GM20431 (cell line): Measurements from ENCODE around the gene FOSL1.
"Not testable (repeated sequence)": the region's sequence is repeated elsewhere in the genome, so short reads cannot be mapped to it uniquely, and the experiment has no call there.

Experiments used
- in situ Hi-C: fragments of 300-500 bp; cut with MseI, MboI; formaldehyde crosslinking; loops from one replicate; pipeline ENCODE4 v1.15.0; 2020; ENCODE audit warnings: low sequenced_read_pairs; ENCODE audit not compliant: unreplicated experiment

The FOSL1 gene

DNA sequence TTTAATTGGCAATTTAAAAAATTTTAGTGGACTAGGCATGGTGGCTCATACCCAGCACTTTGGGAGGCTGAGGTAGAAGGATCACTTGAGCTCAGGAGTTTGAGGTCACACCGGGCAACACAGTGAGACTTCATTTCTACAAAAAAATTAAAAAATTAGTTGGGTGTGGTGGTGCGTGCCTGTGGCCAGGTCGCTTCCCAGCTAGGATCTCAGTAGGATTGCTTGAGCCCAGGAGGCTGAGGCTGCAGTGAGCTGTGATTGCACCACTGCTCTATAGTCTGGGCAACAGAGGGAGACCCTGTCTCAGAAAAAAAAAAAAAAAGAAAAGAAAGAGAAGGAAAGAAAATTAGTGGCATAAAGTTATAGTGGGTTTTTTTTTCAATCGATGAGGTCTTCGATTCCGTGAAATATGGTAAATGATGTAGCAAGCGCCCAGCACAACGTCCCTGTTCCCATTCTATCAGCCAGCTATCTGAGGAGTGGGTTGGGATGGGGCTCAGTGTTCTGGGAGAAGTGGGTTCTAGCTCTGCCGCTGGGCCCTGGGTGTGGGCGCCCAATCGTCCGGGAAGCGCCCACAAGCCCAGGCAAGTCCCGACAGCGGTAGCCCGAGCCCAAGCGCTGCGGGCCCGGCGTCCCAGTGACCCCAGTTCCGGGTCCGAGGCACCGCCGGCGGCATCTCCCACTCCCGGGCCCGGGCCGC lies 1.4 kb downstream of the FOSL1 start:
- in situ Hi-C loops, result no loop called here

DNA sequence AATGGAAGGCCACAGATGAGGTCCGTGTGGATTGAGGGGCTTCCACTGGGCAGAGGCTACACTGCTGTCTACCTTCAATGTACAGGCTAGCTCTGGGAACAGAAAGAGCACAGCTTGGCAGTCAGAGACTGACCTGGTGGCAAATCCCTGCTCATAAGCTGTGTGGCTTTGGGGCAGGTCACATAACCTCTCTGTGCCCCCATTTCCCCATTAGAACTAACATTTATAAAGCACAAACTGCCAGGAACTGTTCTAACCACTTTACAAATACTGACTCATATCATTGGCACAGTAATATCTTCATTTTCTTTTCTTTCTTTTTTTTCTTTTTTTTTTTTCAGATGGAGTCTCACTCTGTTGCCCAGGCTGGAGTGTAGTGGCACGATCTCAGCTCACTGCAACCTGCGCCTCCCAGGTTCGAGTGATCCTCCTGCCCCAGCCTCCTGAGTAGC lies 3.1 kb downstream of the FOSL1 start:
- in situ Hi-C loops, result no loop called here

DNA sequence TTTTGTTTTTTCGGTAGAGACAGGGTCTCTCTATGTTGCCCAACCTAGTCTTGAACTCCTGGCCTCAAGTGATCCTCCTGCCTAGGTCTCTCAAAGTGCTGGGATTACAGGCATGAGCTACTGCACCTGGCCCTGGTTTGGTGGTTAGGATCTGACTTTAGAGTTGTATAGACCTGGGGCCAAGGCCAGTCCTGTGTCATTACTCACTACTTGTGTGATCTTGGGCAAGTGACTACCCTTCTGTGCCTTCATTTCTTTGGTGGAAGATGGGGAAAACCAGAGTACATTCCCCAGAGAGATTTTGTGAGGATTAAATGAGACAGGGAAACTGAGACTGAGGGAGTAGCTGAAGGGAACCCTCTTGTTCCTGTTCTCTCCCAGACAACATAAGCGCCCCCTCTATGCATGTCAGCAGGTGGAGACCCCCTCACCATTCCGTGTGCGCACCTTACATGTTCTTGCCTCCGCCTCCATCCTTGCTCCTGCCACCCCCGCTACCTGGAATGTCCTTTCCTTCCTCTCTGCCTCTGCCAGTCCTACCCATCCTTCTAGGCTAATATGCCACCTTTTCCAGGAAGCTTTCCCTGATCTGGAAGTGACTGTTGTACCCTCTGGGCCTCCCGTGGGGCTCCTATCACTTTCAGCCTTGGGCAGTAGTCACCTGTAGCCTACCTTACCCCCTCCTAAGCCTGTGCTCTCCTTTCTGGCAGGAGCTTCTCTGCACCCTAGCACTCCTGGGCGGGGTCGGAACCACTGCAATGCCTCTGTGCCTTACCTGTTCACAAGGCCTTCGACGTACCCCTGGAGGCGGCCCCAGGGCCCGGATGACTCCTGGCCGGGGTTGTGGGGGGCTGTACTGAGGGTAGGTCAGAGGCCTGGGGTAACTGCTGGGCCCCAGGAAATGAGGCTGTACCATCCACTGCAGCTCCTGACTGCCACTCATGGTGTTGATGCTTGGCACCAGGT lies 3.9 kb downstream of the FOSL1 start:
- in situ Hi-C loops, result no loop called here

DNA sequence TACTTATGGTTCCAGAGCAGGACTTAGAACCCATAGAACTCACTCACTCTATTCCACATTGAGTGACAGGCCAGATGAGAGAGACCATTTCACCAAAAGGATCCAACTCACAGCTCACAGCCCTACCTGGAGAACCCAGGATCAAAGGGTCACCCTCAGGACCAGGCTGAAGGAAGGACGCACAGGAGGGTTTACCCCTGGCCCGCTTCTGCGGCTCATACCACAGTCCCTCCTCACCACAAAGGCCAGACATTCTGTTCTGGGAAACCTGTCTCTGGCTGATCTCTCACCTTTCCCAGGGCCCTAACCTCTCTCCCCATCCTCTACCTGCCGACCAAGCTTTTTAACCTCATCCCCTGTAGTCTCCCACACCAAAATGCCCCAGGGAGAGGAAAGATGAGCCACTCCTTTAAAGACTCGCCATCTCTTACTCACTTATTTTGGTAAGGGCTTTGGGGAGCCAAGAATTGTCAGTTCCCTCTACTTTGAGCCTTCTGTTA lies 4.7 kb downstream of the FOSL1 start:
- in situ Hi-C loops, result no loop called here

DNA sequence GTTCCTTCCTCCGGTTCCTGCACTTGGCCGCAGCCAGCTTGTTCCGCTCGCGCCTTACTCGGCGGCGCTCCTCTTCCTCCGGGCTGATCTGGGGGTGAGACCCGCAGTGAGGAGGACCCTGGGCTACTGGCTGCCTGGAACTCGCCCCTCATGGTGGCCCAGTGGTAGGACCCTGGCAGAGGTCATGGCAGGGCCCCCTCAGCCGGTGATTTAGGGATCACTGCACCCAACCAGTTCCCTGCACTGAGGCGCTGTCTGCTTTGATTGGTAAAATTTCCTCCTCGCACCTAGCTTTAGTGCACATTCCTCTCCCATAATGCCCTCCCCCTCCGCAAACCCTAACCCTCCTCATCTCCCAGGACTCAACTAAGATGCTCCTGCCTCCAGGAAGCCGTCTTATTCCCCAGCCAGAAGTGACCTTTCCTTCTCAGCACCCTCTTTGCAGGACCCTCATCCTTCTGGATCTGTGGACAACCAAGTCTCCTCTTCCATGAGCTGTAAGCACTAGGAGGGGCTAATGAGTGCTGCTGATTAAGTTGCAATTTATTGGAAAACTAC lies 6.1 kb downstream of the FOSL1 start:
- in situ Hi-C loops, result no loop called here

DNA sequence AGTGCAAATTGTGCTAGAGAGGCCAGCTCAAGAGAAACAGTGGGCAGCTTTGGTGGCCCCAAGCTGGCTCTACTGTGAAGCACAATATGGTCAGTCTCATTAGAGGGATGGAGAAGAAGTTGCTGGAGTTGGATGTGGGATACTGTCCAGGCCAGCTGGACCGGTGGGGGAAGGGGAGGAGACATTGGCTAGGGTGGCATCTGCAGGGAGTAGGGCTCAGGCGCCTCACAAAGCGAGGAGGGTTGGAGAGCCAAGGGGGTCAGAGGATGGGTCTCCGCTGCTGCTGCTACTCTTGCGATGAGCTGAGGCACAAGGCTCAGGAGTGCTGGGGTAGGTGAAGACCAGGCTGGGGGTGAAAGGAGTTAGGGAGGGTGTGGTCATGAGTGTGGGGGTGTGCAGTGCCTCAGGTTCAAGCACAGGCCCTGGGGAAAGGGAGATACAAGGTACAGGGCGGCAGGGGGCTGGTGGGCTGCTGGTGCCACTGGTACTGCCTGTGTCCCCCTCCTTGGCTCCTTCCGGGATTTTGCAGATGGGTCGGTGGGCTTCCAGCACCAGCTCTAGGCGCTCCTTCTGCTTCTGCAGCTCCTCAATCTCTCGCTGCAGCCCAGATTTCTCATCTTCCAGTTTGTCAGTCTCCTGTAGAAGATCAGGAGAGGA lies 7.4 kb downstream of the FOSL1 start:
- in situ Hi-C loops, result no loop called here

DNA sequence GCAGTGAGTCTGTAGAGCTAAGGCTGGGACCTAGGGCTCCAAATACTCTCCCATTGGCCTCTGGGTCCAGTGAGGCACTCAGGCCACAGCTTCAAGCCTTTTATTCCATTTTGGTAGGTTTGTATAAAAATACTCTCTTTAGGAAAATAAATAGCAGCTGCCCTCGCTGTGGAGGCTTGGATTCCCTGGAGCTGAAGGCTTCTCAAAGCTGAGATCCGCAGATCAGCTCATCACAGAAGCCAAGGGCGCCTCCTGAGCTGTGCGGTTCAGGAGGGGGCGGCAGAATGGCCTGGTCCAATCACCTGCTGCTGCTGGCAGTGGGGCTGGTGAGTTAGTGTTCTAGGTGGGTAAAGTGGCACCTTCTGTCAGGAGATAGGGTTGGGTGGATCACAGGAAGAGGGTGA lies 8.0 kb downstream of the FOSL1 start:
- in situ Hi-C loops, result not testable (repeated sequence)

DNA sequence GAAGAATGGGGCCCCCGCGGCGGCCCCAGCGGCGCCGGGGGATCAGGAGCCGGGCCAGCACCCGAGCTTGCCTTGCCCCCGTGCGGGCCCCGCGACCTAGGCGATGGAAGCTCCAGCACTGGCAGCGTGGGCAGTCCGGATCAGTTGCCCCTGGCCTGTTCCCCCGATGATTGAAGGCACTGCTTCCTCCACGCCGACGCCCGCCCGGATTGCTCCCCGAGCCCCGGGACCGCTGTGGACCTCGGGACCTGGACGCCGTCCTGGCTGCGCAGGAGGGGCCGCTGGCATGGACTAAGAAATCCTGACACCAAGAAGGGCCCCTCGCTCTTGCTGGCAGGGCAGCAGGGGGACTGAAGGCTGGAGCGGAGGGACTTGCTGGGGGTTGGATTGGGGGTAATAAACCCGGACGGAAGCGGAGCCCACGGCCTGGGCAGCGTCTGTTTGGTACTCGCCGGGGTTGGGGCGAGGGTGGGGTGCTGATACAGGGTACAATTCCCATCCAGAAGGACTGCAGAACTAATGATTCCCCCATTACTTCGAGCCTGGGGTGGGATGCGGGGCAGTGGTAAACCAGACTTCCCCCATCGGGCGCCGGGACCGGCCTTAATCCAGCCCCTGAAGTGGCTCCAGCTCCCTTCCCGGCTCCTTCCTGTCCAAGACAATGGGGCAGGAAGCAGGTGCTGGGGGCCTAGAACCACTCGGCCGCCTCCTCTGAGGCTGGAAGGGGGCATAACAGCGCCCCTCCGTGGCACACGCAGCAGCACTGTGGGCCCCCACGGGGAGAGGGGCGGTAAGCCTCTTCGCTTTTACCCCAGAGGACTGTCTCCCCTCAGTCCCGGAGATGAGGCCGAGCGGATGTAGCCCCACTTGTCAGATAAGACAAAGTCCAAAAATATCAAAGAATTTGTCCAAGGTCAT lies 8.7 kb downstream of the FOSL1 start:
- in situ Hi-C loops, result no loop called here

DNA sequence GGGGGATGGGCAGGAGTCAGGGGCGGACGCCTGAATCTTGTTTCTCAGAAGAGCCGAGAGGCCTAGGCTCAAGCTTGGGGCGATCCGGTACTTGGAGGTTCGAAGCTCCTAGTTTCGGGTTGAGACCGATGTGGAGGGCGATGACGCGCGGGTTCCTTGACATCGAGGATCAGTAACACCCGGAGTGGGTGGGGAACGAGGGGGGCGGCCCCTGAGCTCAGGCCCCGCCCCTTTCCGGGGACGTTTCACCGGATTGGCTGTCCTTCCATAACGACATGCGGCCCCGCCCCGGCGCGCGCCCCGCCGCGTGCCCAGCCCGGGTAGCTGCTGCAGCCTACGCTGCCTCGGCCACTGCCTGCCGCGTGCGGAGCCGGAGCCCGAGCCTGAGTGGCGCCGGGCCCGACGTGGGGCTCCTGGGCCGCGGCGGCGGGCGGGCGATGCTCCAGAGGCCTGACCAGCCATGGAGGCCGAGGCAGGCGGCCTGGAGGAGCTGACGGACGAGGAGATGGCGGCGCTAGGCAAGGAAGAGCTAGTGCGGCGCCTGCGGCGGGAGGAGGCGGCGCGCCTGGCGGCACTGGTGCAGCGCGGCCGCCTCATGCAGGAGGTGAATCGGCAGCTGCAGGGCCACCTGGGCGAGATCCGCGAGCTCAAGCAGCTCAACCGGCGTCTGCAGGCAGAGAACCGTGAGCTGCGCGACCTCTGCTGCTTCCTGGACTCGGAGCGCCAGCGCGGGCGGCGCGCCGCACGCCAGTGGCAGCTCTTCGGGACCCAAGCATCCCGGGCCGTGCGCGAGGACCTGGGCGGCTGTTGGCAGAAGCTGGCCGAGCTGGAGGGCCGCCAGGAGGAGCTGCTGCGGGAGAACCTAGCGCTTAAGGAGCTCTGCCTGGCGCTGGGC lies 9.6 kb downstream of the FOSL1 start, which contains the start of gene CCDC85B:
Gene CCDC85B (plus strand): TSS at position 350 of the 895 bp plus-strand sequence. CDS start 111 bp downstream, at position 461.
- in situ Hi-C loops, result no loop called here

DNA sequence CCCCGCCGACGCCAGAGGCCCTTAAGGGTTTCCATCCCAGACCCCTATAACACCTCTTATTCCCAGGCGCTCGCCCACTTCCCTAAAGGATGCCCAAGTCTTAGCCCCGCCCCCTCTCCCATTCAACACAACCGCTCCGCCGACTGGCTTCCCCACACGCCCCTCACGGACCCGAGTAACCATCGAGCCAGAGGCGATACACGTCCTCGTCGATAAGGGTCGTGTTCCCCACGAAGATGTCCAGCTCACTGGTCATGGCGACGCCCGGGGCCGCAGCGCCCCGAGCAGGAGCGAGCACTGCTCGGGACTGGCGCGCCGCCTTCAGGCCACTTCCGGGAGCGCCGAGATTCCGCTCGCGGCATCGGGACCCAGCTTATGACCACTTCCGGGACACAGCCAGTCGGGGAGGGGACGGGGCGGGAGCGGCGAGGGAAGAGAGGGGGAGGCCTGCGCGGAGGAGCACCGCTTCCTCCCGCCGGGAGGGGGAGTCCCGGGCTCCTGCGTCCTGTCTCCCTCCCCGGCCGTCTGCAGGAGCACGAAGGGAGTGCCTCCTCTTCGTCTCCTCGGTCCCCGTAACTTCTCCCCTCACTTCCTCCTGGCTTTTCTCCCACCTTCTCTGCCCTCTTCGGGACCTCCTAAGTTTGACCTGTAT lies 11.9 kb downstream of the FOSL1 start, which contains the start of gene FIBP:
Gene FIBP (minus strand): TSS at position 309 of the 652 bp plus-strand sequence. CDS start 53 bp downstream, at position 256.
- in situ Hi-C loops, result no loop called here

DNA sequence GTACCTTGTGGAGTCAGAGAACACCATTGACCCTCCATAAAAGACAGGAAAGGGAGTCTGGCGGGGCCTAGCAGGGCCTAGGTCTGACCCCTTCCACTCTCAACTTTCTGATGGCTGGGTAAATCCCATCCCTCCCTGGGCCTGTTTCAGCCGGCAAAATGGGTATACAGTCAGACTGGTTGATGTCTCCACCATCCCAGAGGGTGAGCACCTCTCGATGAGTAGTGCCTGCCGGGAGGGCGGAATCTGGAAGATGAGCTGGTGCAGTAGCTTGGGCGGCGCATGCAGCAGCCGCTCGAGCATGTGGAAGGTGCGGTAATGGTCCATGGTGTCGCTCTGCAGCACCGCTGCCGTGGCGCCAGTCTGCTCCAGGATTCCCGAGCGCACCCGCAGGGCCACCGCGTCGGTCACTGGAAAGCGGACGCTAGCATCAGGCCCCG lies 12.4 kb downstream of the FOSL1 start:
- in situ Hi-C loops, result no loop called here

DNA sequence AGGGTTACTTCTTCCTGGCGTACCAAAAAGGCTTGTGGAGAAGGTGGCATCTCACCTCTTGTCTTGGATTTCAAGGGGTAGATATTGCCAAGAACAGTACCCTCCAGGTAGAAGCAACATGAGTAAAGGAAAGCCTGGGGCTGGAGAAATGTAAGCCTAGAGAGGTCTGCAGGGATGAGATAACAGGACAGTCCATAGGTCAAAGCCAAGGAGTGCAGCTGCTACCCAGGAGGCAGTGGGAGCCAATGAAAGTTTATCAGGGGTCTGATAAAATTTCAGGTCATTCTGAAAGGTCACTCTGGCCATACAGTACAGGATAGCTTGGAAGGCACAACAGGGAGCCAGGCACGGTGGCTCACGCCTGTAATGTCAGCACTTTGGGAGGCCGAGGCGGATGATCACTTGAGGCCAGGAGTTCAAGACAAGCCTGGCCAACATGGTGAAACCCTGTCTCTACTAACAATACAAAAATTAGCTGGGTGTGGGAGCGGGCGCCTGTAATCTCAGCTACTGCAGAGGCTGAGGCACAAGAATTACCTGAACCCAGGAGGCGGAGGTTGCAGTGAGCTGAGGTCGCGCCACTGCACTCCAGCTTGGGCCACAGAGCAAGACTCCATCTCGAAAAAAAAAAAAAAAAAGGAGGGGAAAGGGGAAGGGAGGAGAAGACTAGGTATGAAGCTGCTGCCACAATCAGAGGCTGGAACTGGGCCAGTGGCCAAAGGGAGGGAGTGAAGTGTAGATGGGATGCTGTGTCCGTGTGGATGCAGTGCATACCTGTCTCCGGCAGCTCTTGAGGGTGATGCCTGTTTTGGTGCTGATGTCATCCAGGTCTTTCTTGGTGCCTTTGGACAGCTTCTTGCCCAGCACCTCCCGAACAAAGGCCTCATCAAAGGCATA lies 13.1 kb downstream of the FOSL1 start:
- in situ Hi-C loops, result no loop called here

DNA sequence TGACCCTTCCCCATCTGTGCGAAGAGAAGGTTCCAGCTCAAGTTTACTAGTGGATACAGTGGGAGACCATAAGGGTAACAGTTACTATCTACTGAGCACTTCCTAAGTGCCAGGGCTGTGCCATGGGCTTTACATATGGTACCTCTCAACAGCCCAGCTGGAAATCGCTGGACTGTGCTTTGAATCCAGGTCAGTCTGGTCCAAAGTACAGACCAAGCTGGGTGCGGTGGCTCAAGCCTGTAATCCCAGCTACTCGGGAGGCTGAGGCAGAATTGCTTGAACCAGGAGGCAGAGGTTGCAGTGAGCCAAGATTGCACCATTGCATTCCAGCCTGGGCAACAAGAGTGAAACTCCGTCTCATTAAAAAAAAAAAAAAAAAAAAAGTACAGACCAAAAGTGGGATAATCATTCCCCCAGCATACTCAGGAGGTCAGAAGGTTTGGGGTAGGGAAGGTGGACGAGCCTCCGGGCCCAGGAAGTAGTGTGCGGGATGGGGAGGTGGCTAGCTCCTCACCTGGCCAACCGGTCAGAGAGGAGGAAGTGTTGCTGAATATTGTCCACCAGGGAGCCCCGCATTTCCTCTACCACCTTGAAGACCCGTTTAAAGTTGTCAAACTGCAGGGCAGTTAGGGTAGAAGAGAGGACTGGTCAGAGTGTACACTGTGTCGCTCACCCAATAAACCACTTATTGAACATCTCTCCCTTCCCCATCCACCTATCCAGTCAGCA lies 14.2 kb downstream of the FOSL1 start:
- in situ Hi-C loops, result no loop called here

DNA sequence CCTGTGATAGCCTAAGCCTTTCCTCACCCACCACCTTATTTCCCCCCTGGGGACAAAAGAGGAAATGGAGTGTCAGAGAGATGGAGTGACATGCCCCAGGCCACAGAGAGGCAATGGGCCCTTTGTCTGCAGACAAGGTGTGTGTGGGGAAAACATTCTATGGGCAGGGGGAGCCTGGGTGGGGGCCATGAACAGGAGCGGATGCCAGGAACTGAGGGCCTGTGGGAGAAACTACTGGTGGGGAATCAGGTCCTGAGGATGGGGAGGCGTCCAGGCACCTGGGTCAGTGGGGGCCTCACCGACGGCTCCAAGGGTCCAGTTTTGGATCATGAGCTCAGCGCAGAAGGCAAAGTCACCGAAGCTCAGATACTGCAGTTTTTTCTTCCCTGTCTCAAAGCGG lies 15.0 kb downstream of the FOSL1 start:
- in situ Hi-C loops, result no loop called here

DNA sequence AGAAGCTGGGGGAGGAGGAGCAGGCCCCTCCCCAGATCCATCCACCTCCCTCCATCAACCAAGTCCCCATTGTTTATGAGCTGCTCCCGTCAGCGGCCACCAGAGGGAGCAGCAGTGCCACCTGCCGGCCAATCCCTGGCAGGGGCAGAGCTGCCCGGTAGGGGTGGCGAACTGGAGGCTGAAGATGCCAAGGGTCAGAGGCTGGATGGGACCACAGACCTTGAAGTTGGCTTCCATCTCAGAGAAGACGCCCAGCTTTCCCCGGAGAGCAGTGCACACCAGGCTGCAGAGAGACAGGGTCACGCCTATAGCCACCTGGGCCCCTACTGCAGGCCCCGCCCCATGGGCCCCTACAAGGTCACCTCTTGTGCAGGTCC lies 15.5 kb downstream of the FOSL1 start:
- in situ Hi-C loops, result loop anchor here (5.0 kb wide), 1 partner anchor 103 kb away; no protein-coding TSS in a partner anchor
